Transverse colon (tissue), 4 donors: ENCODE data around the gene ODAM.

Experiments used
- CTCF ChIP-seq, 5 experiments: fragments of 200-600 bp in 3 of 5; fragments of 450-650 bp in 2 of 5; sonication (generic) in 3 of 5; IDR thresholded peaks; 1 replicate in 2 of 5; 2 replicates in 3 of 5; pipeline ENCODE4 v1.5.1; 2016 to 2017; ENCODE audit warnings: antibody characterized with exemption in 5 of 5, inconsistent platforms in 3 of 5, mild to moderate bottlenecking in 2 of 5, moderate library complexity in 1 of 5
- POLR2A ChIP-seq: fragments of 450-650 bp; IDR thresholded peaks from one replicate; pipeline ENCODE4 v1.6.1; 2016; ENCODE audit warnings: antibody characterized with exemption, mild to moderate bottlenecking, moderate library complexity
- POLR2AphosphoS5 ChIP-seq, 3 donors: sonication (generic); formaldehyde crosslinking; IDR thresholded peaks; one replicate each; pipeline ENCODE4 v1.6.1; 2016; ENCODE audit warnings: antibody characterized with exemption in 3 of 3

GRCh38 chr4:70196857-70197256, 1.3 kb downstream of the ODAM start:
- TF ChIP-seq POLR2A (no peak), POLR2AphosphoS5 (IDR thresholded peaks at IDR 0.05) (no peak), CTCF (IDR thresholded peaks at IDR 0.05) (no peak)
